GM19193 (cell line): ENCODE measurements around the gene EVI5.

Source experiments
- POLR2A ChIP-seq: IDR thresholded peaks from 4 replicates; pipeline ENCODE4 v1.6.1; 2011; ENCODE audit not compliant: insufficient read depth, insufficient read length; ENCODE audit errors: extremely low read depth

Gene EVI5

DNA sequence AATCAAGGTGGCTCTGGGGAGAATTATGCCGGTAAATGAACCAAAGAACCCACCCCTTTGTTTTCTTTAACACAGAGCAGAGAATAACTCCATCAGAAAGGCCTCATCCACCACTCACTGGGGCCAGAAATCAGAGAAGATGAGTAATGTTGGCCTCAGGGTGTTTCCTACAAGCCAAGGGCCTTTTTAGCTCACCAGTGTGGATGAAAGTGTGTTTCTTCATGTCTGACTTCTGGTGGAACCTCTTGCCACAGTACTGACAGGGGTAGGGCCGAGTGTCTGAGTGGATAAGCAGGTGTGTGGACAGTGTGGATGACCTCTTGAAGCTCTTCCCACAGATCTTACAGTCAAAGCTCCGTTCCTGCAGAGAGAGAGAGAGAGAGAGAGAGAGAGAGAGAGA, 306.5 kb downstream of the EVI5 start:
- no peak for TF ChIP-seq POLR2A

DNA sequence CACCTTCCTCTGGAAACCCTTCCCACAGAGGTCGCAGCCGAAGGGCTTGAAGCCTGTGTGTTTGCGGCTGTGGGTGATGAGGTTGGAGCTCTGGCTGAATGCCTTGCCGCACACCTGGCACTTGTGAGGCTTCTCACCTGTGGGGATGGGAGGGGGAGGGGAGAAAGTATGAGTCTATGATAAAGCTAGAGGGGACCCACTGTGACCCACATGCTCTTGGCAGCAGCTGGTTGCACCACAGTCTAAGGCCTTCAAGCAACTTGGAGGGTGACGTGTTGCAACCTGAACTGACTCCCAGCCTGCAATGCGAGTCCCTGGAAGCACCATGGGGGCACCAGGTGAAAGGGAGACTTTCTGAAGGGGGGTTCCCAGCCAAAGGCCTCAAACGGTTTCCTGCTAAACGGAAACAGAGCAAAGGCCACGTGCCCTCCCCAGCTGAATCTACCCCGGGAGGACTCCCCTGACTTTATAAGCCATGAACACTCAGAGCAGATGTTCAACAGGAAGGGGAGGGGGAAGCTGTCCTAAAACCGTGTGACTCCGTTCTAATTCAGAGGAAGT, 308.8 kb downstream of the EVI5 start:
- no peak for TF ChIP-seq POLR2A

DNA sequence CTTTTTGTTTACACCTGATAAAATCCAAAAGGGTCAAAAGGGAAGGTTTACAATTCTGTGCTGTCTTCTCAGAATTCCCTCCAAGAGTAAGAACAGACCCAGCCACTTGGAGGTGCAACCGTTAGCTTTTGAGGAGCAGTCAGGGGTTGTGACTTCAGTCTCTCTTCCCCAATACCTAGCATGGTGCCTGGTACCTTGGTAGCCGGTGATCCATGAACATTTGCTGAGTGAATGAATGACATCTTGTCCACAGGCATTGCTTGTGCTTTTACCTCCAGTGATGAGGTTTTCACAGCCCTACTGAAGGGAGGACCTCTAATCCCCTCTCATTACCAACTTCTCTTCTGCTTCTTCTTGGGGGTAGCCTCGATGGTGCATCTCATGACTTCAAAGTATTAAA, 309.9 kb downstream of the EVI5 start:
- no peak for TF ChIP-seq POLR2A

DNA sequence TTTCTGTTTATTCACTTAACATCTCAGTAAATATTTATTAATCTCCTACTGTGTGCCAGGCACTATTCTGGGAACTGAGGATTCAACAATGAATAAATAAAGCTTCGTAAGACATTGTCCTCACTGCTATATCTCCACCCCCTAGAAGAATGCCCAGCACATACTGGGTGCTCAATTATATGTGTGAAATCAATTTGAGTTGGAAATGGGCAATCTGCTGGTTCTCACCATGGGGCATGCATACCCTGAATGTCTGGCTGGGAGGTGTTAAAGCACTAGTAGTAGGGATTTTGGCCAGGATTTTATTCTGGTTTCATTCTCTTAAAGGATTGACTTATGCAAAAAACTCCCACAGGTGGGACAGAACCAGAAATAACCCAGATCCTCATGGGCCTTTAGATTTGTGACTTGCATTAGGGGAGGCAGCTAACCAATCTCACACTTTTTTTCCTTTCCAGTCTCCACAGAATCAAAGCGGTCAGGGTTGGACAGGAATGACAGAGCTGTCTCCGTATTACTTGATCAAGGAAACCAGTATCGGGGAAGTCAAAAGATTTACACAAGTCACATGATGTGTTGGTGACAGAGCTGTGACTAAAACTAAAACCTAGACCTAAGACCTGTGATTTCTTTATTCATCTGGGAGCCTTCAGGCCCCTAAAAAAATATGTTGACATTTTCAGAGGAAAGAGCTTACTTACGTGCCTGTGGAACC, 311.0 kb downstream of the EVI5 start:
- TF ChIP-seq POLR2A, result peak; percentile 26

DNA sequence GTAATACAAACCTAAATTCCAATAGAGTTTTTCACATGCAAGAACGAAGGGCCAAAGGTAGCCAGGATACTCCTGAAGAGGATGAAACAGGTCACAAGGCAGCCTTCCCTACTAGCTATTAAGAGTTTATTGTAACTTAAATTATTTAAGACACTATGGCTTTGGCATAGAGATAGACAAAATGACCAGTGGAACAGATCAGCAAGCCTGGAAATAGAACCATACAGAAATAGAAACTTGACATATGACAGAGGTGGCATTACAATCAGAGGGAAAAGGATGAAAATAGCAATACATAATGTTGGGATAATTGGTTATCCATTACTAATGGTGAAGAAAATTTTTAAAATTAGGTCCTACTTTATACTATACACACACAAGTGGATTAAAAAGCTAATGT, 314.7 kb downstream of the EVI5 start:
- no peak for TF ChIP-seq POLR2A

DNA sequence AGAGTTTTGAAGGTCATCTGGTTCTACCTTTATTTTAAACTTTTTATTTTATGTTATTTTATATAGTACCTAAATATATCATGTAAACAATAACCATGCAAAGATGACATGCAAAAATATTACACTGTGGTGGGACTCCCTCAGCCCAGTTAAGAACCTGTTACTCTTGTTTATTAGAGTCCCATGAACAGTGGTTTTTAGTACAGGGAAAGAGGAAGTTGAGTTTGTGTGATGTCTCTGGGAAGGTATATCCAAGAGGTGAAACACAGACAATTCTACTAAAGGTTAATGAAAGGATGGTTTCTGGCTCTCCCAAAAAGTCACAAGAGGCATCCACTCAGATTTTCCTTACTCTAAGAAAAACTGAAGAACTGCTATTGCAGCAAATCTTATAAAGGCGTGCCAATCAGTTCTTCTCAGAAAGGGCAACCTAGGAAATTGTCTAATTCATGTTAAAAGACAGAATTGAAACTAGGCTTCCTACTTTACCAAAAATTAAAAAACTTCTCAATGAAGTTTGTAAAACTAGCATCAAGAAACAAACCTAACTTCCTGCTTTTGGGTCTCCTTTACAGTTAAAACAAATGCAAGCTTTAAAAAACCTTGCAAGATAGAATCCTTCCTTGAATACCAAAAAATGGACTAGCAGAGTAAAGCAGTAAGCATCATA, 318.1 kb downstream of the EVI5 start:
- no peak for TF ChIP-seq POLR2A

DNA sequence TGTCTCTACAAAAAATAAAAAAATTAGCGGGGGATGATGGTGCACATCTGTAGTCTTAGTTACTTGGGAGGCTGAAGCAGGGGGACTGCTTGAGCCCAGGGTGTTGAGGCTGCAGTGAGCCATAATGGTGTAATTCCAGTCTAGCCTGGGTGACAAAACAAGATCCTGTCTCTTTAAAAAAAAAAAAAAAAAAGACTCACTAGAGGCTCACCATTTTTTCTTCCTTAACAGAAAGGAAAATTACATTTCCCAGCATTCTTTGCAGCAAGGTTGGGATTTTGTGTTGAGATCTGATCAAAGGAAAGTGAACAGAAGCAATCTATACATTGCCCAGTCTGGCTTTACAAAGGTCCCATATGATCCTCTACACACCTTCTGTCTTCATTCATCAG, 319.7 kb downstream of the EVI5 start:
- TF ChIP-seq POLR2A, result no peak

DNA sequence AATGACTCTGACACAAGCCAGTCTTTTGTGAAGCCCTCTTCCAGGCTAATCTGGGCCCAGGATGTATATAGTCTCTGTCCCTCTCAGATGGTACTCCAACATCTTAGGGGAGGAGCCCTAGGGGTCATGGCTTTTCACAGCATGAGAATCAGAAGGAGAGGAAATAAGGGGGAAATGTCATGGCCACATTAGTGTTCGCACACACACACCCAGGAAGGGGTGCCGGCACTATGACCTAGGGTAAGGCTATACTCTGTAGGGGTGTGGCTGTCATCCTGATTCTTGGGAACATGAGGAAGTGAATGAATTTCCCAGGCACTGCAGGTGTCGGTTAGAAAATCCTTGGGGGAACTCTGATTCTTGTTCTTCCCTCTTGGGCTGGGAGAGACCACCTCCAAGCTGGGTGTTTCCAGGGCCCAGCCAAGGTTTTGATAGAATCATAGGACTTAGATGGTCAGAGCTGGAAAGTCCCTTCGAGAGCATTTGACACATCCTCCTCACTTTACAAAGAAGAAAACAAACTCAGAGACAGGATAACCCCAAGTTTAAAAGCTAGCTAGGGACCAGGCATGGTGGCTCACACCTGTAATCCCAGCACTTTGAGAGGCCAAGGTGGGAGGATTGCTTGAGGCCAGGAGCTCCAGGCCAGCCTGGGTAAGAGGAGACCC, 320.2 kb downstream of the EVI5 start:
- no peak for TF ChIP-seq POLR2A

DNA sequence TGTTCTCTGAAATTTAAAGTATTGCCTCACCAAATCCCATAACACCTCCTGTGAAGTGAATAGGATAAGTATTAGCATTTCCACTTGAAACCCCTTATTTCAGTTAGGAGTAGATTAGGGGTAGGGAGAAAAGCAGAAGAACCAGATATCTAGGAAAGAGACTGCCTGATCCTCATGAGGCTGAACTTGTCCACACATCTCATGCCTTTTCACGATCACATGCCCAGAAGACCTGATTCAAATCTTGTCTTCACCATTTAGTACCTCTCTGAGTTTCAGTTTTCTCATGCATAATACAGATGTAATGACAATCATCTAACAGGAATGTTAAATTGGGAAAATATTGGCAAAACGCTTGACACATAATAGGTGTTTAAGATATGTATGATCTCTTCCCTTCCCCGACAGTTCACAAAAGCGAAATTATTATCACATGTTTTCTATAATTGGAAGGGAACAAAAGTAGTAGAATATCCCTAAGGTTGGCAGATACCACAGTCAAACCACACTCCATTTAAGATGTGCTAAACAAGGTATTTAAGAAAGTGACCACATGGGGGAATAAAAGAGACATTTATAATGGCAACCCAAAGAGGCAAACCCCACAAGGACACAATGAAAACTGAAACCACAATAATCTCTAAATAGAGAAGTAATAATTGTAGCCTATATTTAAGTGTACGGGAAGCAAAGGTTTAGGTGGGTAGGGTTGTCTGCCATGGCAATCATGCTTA, 323.4 kb downstream of the EVI5 start:
- no peak for TF ChIP-seq POLR2A

DNA sequence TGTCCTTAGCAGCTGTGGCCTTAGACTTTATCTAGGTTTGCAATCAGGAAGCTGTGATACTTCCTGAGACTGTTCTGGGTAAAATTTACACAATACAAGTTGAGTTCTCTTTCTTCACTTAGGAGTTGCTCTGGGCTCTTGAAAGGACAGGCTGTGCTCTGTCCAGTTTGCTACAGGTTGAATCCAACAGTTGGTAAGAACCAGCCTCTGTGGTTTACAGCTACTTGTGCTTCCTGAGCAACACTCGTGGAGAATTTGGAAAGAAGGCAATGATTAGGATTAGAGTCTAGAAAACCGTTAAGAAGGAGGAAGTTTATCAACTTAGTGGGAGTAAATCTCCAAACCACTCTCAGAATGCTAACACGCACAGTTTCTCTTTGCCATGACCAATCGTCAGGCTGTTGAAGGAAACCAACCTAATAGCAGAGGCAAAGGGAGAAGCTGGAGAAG, 325.0 kb downstream of the EVI5 start:
- TF ChIP-seq POLR2A, result no peak
